A549 (cell line): Measurements from ENCODE around the gene NPAS2.

Source experiments
- EP300 ChIP-seq, 2 experiments: fragments of >200 bp; sonication (Bioruptor Twin); formaldehyde crosslinking; IDR thresholded peaks; 2 replicates in 1 of 2; 3 replicates in 1 of 2; pipeline ENCODE4 v1.6.1; 2016 to 2017
- RAD21 ChIP-seq, 2 experiments: fragments of >200 bp in 1 of 2; sonication (Bioruptor Twin) in 1 of 2; formaldehyde crosslinking in 1 of 2; IDR thresholded peaks in 1 of 2; conservative IDR thresholded peaks in 1 of 2; 2 replicates in 1 of 2; 3 replicates in 1 of 2; pipeline ENCODE4 v1.6.1; 2012 to 2018; ENCODE audit warnings: inconsistent platforms in 1 of 2

- no peak for TF ChIP-seq EP300 (IDR thresholded peaks at IDR 0.05)
- TF ChIP-seq RAD21 (conservative IDR thresholded peaks at IDR 0.05 in 1 of 2, IDR thresholded peaks at IDR 0.05 in 1 of 2), result no peak
These were observed 157.6 kb downstream of the NPAS2 start for GRCh38 chr2:100977511-100977910.
